Measurements from ENCODE around the gene JAZF1. TPM values are rescaled to one million over a fixed set of nuclear protein-coding genes. Genes with fewer than 3 reads are reported as not detected.
A peak's percentile ranks its signal among the peaks of the same experiment; 100 is the strongest.

The JAZF1 gene
- total and polyA plus RNA-seq, 2 donors (not counting 1 experiment from before 2014, with no cell fraction given): 14.0 to 38.6 TPM

DNA sequence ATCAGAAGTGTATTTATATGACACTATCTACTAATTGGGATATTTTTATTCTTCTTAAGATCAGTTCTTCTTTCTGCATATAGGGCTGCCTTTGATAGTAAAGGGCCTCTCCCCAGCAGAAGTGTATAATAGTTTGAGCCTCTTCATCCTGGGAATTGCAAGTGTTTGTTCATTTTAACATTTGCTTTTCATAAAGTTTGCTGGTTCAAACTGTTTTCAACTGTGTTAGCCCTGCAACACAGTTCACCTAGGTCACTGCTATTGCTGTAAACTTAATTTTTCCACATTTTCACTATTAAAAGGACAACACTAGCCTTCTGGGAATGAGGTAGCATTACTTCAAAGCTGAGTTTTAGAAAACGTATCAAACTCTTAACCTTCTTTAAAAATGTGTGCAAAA is 2.8 kb downstream of the JAZF1 start:
- Mint-ChIP-seq H3K27me3 (no peaks in the 10 kb centered on the region), H3K4me3 (no peak overlapping the region), H3K4me1 (peaks cover 63% of the 10 kb centered on the region), H3K9me3 (ENCODE audit: insufficient read depth) (no peaks in the 10 kb centered on the region), H3K27ac (peak overlapping the region; percentile 38)
- CTCF ChIA-PET: interaction anchor here (1.0 kb wide), 1 partner anchor 81 kb away, joined by 7 read pairs; no protein-coding TSS in a partner anchor
- H2AFZ ChIP-seq (ENCODE audit: insufficient read depth, low read depth, low read length, poor library complexity, severe bottlenecking): no peak overlapping the region
- intact Hi-C loops (cut with micrococcal nuclease): loop anchor here (2.0 kb wide), 1 partner anchor 13 kb away; no protein-coding TSS in a partner anchor
- TF ChIP-seq, protein P1, sequence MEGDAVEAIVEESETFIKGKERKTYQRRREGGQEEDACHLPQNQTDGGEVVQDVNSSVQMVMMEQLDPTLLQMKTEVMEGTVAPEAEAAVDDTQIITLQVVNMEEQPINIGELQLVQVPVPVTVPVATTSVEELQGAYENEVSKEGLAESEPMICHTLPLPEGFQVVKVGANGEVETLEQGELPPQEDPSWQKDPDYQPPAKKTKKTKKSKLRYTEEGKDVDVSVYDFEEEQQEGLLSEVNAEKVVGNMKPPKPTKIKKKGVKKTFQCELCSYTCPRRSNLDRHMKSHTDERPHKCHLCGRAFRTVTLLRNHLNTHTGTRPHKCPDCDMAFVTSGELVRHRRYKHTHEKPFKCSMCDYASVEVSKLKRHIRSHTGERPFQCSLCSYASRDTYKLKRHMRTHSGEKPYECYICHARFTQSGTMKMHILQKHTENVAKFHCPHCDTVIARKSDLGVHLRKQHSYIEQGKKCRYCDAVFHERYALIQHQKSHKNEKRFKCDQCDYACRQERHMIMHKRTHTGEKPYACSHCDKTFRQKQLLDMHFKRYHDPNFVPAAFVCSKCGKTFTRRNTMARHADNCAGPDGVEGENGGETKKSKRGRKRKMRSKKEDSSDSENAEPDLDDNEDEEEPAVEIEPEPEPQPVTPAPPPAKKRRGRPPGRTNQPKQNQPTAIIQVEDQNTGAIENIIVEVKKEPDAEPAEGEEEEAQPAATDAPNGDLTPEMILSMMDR (IDR thresholded peaks at IDR 0.05): no peak
- no peak for TF ChIP-seq EZH2 (IDR thresholded peaks at IDR 0.05; ENCODE audit: borderline replicate concordance, insufficient read depth, low read depth, low read length, poor library complexity, severe bottlenecking)
- H4K20me1 ChIP-seq (ENCODE audit: control insufficient read depth, insufficient read depth, low read length, poor library complexity, severe bottlenecking): no peaks in the 10 kb centered on the region
- H3K79me2 ChIP-seq (ENCODE audit: control insufficient read depth, insufficient read depth, low read length): peaks cover 72% of the 10 kb centered on the region
- peak overlapping the region; percentile 17 for H3K4me2 ChIP-seq (replicated peaks; ENCODE audit: low read depth, low read length, poor library complexity, severe bottlenecking)
- H3K27me3 ChIP-seq (replicated peaks in 1 of 4; ENCODE audit: control extremely low read depth in 1 of 4, control insufficient read depth in 3 of 4, insufficient read depth in 4 of 4, low read length in 3 of 4): no peaks in the 10 kb centered on the region
- H3K4me1 ChIP-seq (ENCODE audit: control insufficient read depth in 2 of 2, insufficient read depth in 2 of 2, low read length in 2 of 2): peaks cover 38 to 57% of the 10 kb centered on the region in 2 donors
- H3K4me3 ChIP-seq (ENCODE audit: control extremely low read depth in 1 of 5, extremely low read depth in 1 of 5, insufficient read depth in 1 of 5, low read depth in 2 of 5, low read length in 4 of 5): no peak overlapping the region
- no CpG with 5 or more reads among the region's 1 CpG for WGBS (ENCODE audit: insufficient coverage)
- POLR2A ChIA-PET: no interaction called here
- H3K27ac ChIP-seq (ENCODE audit: low read length in 2 of 2): peak overlapping the region in 1 of 2 donors; percentile 69
- no peak overlapping the region for H3K9ac ChIP-seq (ENCODE audit: low read length)
- H3K9me3 ChIP-seq (ENCODE audit: control extremely low read depth in 1 of 3, control insufficient read depth in 2 of 3, insufficient read depth in 1 of 3, low read length in 2 of 3): no peaks in the 10 kb centered on the region
- ATAC-seq (ENCODE audit: low read depth) (no peak), DNase-seq (no peak)
- H3K36me3 ChIP-seq (replicated peaks in 1 of 2; ENCODE audit: control extremely low read depth in 1 of 2, control insufficient read depth in 1 of 2, extremely low read depth in 1 of 2, insufficient read depth in 2 of 2, low read length in 1 of 2): peaks cover 0 to 3% of the 10 kb centered on the region in 2 experiments

DNA sequence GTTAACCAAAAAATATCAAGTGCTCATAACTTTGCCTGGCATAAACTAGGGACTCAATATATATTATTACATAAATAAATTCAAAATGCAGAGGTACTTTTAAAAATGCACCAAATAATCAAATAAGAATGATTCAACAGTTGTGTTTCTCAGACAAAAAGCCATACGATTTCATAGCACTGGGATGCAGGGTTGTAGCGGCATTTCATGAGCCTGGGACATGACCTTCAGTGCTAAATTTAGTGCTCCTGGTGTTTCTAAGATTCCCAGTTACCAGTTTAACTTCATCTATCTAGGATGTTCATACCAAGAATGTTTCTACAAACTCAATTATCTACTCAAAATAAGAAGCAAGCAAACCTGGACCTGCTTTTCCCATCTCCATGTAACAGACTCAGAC is 4.0 kb downstream of the JAZF1 start:
- ChIA-PET CTCF (interaction anchor here (0.8 kb wide), 1 partner anchor 11 kb away, joined by 3 read pairs; no protein-coding TSS in a partner anchor), POLR2A (no interaction called here)
- H3K4me1 Mint-ChIP-seq: peaks cover 62% of the 10 kb centered on the region
- no peaks in the 10 kb centered on the region for H3K27me3 Mint-ChIP-seq
- Histone ChIP-seq H3K36me3 (replicated peaks in 1 of 2; ENCODE audit: control extremely low read depth in 1 of 2, control insufficient read depth in 1 of 2, extremely low read depth in 1 of 2, insufficient read depth in 2 of 2, low read length in 1 of 2) (peaks cover 0 to 3% of the 10 kb centered on the region in 2 experiments), H3K4me3 (ENCODE audit: control extremely low read depth in 1 of 5, extremely low read depth in 1 of 5, insufficient read depth in 1 of 5, low read depth in 2 of 5, low read length in 4 of 5) (no peak overlapping the region), H4K20me1 (ENCODE audit: control insufficient read depth, insufficient read depth, low read length, poor library complexity, severe bottlenecking) (no peaks in the 10 kb centered on the region), H3K4me1 (ENCODE audit: control insufficient read depth in 2 of 2, insufficient read depth in 2 of 2, low read length in 2 of 2) (peaks cover 28 to 50% of the 10 kb centered on the region in 2 donors), H2AFZ (ENCODE audit: insufficient read depth, low read depth, low read length, poor library complexity, severe bottlenecking) (no peak overlapping the region), H3K9ac (ENCODE audit: low read length) (no peak overlapping the region), H3K27me3 (replicated peaks in 1 of 4; ENCODE audit: control extremely low read depth in 1 of 4, control insufficient read depth in 3 of 4, insufficient read depth in 4 of 4, low read length in 3 of 4) (no peaks in the 10 kb centered on the region), H3K27ac (ENCODE audit: low read length in 2 of 2) (peak overlapping the region in 1 of 2 donors; percentile 69), H3K9me3 (ENCODE audit: control extremely low read depth in 1 of 3, control insufficient read depth in 2 of 3, insufficient read depth in 1 of 3, low read length in 2 of 3) (no peaks in the 10 kb centered on the region), H3K4me2 (replicated peaks; ENCODE audit: low read depth, low read length, poor library complexity, severe bottlenecking) (peak overlapping the region; percentile 6), H3K79me2 (ENCODE audit: control insufficient read depth, insufficient read depth, low read length) (peaks cover 82% of the 10 kb centered on the region)
- peak overlapping the region; percentile 2 for H3K27ac Mint-ChIP-seq
- no peak for ATAC-seq (ENCODE audit: low read depth)
- H3K4me3 Mint-ChIP-seq: no peak overlapping the region
- WGBS (ENCODE audit: insufficient coverage): 90% methylated on average over 2 of the region's 2 CpGs
- H3K9me3 Mint-ChIP-seq (ENCODE audit: insufficient read depth): no peaks in the 10 kb centered on the region
- TF ChIP-seq EZH2 (IDR thresholded peaks at IDR 0.05; ENCODE audit: borderline replicate concordance, insufficient read depth, low read depth, low read length, poor library complexity, severe bottlenecking): no peak
- TF ChIP-seq, protein P1 (IDR thresholded peaks at IDR 0.05): no peak
- no peak for DNase-seq
- intact Hi-C loops (cut with micrococcal nuclease): no loop called here

Measured in B cell (primary cell).